OCI-LY7 (cell line): ENCODE results near the gene TBKBP1.

Source experiments
- CTCF ChIP-seq: fragments of 200-600 bp; sonication (generic); conservative IDR thresholded peaks from 2 replicates; pipeline ENCODE4 v1.5.1; 2014; ENCODE audit warnings: mild to moderate bottlenecking, antibody characterized with exemption, low read length, moderate library complexity, mixed read lengths
- EZH2phosphoT487 ChIP-seq: fragments of 200-600 bp; sonication (generic); IDR thresholded peaks from 2 replicates; pipeline ENCODE4 v1.6.1; 2018; ENCODE audit warnings: low read depth, borderline replicate concordance, mild to moderate bottlenecking, mixed run types, antibody characterized with exemption, low read length, moderate library complexity, mixed read lengths

GRCh38 chr17:47711366-47712099 is 17.6 kb downstream of the TBKBP1 start:
- no peak for TF ChIP-seq CTCF
- no peak for TF ChIP-seq EZH2phosphoT487
